HG03175 (cell line): ENCODE results near the gene AHCYL2.
"Not testable (repeated sequence)": the region's sequence is repeated elsewhere in the genome, so short reads cannot be mapped to it uniquely, and the experiment has no call there.

Experiments
- ATAC-seq: cut with Tn5 transposase; IDR thresholded peaks from one replicate; pipeline ENCODE4 v1.9.1; 2021; ENCODE audit warnings: mild to moderate bottlenecking, moderate library complexity; ENCODE audit not compliant: unreplicated experiment

AHCYL2 gene

GRCh38 chr7:129444776-129445175, 219.9 kb downstream of the AHCYL2 start:
- ATAC-seq, result not testable (repeated sequence)

DNA sequence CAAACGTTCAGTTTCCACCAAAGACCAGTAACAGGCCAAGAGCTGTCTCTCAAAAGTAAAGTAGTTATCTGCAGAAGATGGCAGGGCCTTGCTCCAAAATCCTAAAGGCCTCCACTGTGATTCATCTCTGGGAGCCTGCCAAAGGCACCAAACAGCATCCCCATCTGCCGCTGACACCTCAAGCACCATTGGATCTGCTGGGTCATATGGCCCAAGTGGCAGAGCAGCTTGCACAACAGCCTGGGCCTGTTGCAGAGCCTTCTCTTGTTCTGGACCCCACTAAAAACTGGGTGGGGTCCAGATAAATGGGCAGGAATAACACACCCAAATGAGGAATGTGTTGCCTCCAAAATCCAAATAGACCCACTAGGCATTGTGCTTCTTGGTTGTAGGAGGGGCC, 222.1 kb downstream of the AHCYL2 start:
- ATAC-seq, result not testable (repeated sequence)

DNA sequence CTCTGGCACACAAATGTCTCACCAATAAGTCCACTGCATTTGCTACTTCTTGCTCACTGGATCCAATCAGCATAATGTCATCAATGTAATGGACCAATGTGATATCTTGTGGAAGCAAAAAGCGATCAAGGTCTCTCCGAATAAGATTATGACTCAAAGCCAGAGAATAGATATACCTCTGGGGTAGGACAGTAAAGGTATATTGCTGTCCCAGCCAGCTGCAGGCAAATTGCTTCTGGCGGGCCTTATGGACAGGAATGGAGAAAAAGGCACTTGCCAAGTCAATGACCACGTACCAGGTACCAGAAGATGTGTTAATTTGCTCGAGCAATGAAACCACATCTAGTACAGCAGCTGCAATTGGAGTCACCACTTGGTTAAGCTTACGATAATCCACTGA, 222.6 kb downstream of the AHCYL2 start:
- ATAC-seq, result not testable (repeated sequence)

GRCh38 chr7:129448608-129449007, 223.8 kb downstream of the AHCYL2 start:
- not testable (repeated sequence) for ATAC-seq

GRCh38 chr7:129450295-129450694, 225.5 kb downstream of the AHCYL2 start:
- ATAC-seq, result no peak

DNA sequence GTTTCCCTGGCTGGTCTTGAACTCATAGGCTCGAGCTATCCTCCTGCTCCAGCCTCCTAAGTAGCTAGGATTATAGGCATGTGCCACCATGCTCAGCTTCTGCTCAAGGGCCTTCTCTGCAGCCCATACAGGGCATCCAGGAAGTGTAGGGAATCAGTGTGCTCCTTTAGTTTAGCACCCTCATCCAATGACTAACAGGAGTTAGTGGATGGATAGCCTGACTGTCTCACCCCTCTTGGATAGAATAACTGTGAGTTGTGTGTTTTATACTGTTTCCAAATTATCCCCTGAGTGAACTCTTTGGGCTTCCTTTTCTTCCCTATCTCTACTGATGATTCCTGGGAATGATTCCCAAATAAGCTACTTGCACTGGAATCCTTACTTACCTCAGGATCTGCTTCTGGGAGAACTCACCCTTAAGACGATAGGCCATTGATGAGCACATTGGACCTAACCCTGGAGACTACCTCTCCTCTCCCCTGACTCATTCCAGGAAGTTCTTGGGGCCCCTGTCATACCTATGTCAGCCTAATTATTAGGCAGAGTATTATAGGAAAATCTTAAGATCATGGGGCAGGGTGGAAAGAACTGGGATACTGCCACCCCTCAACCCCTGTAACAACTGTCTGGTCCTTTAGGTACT, 227.9 kb downstream of the AHCYL2 start:
- no peak for ATAC-seq

DNA sequence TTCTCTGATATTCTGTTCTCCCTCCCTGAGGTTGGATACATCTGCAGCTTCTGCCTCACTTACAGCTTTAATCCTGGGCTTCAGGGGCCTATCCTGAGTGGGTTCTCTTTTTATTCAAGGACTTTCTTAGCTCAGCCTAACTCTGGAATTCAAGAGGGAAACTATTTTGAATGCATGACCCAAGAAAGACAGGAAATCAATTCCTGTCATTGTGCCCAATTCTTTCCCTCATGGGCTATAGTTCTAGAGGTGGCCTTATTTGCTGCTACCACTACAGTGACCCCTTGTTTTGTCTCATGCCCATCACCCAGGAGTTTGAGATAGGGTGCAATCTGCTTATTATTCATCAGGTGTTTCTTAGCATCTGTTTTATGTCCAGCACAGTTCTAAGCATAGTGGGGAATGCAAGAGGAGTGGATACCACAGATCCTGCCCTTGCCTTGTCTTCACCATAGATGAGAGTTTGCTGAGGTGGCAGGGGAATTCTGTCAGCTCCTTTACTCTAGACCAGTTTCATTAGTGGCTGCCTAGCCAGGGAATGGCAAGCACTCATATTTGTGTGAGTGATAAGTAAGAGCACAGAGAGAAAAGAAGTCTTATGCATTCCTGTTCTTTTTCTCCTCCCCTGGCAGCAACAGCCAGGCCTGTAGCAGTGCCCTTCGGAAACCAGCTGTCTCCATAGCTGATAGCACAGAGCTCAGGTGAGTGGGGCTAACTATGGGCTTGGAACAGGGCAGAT, 228.8 kb downstream of the AHCYL2 start:
- no peak for ATAC-seq

DNA sequence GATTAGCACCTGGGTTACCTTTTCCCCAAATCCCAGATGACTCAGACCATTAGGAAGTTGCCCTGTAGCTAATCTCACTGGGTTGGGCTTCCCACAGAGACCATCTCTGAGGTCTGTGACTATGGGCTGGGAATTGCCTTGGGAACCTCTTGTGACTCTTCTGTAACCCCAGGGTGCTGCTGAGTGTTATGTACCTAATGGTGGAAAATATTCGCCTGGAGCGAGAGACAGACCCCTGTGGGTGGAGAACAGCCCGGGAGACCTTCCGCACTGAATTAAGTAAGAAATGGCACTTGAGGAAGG, 229.4 kb downstream of the AHCYL2 start:
- ATAC-seq, result no peak

GRCh38 chr7:129456421-129456820, 231.6 kb downstream of the AHCYL2 start:
- no peak for ATAC-seq

DNA sequence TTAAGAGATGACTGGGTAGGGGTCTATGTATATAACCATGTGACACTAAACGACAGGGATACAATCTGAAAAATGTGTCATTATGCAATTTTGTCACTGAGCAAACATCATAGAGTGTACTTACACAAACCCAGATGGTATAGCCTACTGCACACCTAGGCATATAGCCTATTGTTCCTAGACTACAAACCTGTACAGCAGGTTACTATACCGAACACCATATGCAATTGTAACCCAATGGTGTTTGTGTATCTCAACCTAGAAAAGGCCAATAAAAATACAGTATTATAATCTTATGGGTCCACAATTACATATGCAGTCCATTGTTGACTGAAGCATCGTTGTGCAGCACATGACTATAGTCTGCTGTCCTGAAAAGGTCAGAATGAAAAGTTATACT, 232.3 kb downstream of the AHCYL2 start:
- ATAC-seq, result no peak

- ATAC-seq, result no peak
Measured at GRCh38 chr7:129458171-129458570, 233.3 kb downstream of the AHCYL2 start.

GRCh38 chr7:129461809-129462208, 237.0 kb downstream of the AHCYL2 start:
- no peak for ATAC-seq

DNA sequence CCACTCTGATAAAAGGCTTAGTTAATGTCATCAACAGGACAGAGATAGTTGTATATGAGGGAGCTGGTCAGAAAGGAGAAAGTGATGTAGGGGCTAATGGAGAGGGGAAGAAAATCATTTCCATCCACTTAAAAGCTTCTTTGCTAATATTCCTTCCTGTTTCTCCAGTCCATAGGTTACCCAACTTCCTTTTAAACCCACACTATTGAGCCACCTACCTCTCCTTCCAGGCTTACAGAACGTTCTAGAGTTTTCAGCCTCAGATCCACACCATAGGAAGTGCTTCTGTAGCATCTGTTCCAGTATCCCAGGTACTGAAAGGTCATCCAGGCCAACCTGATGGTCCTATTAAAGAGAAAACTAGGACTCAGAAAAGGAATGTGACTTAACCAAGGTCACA, 237.6 kb downstream of the AHCYL2 start:
- no peak for ATAC-seq

GRCh38 chr7:129464194-129464593, 239.4 kb downstream of the AHCYL2 start:
- no peak for ATAC-seq

DNA sequence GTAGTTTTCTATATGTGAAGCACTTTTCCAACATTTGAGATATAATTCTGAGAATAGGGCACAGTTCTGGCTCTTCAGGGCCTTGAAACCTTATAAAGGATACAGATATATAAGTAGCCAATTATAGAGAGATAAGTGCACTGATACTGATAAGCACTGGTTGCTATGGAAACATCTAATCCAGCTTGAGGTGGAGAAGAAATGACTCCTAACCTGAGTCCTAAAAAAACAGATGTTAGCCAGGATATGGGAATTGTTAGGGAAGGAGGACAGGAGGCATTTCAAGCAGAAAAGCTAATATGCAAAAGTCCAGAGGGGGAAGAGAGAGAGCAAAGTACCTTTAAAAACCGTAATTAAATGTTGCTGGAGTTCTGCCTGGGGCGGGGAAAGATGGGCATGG, 240.2 kb downstream of the AHCYL2 start:
- no peak for ATAC-seq

DNA sequence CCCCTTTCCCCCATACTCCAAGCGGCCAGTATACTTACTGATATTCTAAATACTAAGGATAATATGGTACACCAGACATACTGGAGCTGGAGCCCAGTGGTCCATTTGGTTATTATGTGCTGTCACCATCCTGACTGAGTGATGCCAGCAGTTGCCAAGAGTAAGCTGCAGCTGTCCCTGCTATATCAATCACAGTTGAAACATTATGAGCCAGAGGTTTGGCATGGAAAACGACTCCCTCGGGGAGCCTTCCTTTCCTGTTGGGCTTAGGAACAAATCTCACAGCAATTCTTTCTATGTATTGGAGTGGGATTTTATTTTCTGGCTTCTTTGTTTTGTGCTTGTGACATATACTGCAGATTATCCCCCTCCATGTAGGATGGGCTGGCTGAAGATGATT, 242.0 kb downstream of the AHCYL2 start:
- ATAC-seq, result no peak

DNA sequence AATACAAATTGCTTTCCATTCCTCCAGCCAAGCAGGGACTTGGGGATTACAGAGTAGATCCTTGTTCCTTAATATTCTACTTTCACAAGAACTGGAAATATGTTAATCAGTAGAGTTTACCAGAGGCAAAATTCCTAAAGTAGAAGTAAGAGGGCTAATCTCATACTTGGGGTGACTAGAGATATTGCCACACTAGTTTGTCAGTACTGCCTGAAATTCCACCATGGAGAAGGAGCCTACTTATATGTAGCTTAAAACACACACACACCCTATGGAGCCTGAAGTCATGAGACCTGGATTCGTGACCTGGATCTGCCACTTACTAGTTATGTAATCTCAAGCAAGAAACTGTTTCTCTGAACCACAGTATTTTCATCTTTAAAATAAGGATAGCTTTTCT, 243.3 kb downstream of the AHCYL2 start:
- ATAC-seq, result no peak

DNA sequence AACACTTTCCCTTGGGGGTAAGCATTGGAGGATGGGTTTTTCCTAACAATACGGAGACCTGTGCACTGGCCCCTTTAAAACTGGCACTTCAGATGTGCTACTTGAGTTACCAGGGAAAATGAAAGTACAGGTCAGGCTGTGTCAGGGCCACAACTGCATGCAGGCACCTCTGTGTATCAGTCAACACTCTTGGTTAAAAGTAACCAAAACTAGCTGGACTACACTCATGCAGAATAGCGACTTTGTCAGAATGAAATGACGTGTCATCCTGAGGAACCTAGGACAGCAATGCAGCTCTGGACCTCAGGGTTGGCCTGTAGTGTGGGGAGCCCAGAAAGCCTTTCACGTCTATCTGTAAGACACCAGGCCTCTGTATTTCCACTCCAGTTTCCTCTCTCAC, 243.7 kb downstream of the AHCYL2 start:
- no peak for ATAC-seq

DNA sequence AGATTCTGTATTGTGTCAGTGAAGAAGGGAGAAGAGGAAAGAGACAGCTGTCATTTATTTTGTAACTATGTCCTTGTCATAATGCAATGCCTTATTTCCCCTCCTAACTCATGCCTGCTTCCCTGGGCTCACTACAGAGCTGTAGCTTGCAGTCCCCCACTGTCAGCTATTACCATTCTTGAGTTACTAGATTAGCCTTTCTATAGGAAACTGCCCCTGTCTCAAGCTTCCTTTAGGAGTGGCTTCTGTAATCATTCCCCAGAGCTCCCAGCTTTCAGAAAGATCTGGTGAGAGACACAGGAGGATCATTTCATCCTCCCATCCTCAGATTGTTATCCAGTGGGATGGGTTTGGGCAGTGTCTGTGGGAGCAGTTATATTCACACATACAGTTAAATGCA, 245.1 kb downstream of the AHCYL2 start:
- no peak for ATAC-seq

- ATAC-seq, result no peak
Measured at GRCh38 chr7:129470411-129470810, 245.6 kb downstream of the AHCYL2 start.

GRCh38 chr7:129471402-129471827, 246.6 kb downstream of the AHCYL2 start:
- no peak for ATAC-seq

- ATAC-seq, result not testable (repeated sequence)
Measured at GRCh38 chr7:129475931-129476330, 251.1 kb downstream of the AHCYL2 start.

DNA sequence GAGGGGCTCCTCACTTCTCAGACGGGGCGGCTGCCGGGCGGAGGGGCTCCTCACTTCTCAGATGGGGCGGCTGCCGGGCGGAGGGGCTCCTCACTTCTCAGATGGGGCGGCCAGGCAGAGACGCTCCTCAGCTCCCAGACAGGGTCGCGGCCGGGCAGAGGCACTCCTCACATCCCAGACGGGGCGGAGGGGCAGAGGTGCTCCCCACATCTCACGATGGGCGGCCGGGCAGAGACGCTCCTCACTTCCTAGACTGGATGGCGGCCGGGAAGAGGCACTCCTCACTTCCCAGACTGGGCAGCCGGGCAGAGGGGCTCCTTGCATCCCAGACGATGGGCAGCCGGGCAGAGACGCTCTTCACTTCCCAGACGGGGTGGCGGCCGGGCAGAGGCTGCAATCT, 251.6 kb downstream of the AHCYL2 start:
- not testable (repeated sequence) for ATAC-seq
